OCI-LY1 (cell line): ENCODE measurements around the gene MRPL43.

Experiments used
- H2AFZ ChIP-seq: fragments of 200-600 bp; sonication (generic), shearing (Covaris generic); 2 replicates; pipeline ENCODE4 v1.6.0; 2014; ENCODE audit warnings: antibody characterized with exemption, mild to moderate bottlenecking, low read length
- H3F3A ChIP-seq: fragments of 200-600 bp; sonication (generic), shearing (Covaris generic); 2 replicates; pipeline ENCODE4 v1.6.0; 2014; ENCODE audit warnings: mild to moderate bottlenecking, antibody characterized with exemption, low read length, moderate library complexity; ENCODE audit not compliant: insufficient read depth
- H3K27ac ChIP-seq: fragments of 200-600 bp; sonication (generic); 2 replicates; pipeline ENCODE4 v1.5.1; 2014; ENCODE audit warnings: low read length, mixed run types, mild to moderate bottlenecking, low read depth; ENCODE audit not compliant: poor library complexity, severe bottlenecking
- H3K27me3 ChIP-seq: fragments of 200-600 bp; sonication (generic); 2 replicates; pipeline ENCODE4 v1.6.0; 2014; ENCODE audit warnings: antibody characterized with exemption, mild to moderate bottlenecking, low read length, moderate library complexity; ENCODE audit not compliant: insufficient read depth
- H3K36me3 ChIP-seq: fragments of 200-600 bp; sonication (generic); 2 replicates; pipeline ENCODE4 v1.6.1; 2014; ENCODE audit warnings: mild to moderate bottlenecking, antibody characterized with exemption, low read length, moderate library complexity, mixed read lengths; ENCODE audit not compliant: insufficient read depth
- H3K4me1 ChIP-seq: fragments of 200-600 bp; sonication (generic); 2 replicates; pipeline ENCODE4 v1.5.1; 2014; ENCODE audit warnings: mild to moderate bottlenecking, low read length, moderate library complexity; ENCODE audit not compliant: insufficient read depth, severe bottlenecking
- H3K4me2 ChIP-seq: fragments of 200-600 bp; sonication (generic), shearing (Covaris generic); 2 replicates; pipeline ENCODE4 v1.6.1; 2014; ENCODE audit warnings: low read length
- H3K4me3 ChIP-seq: fragments of 200-600 bp; sonication (generic); 2 replicates; pipeline ENCODE4 v1.5.1; 2014; ENCODE audit warnings: low read length, low read depth, mild to moderate bottlenecking, mixed read lengths; ENCODE audit not compliant: poor library complexity, severe bottlenecking
- H3K79me2 ChIP-seq: fragments of 200-600 bp; shearing (Covaris generic); 2 replicates; pipeline ENCODE4 v1.6.1; 2016; ENCODE audit warnings: mixed run types, low read length, mixed read lengths; ENCODE audit not compliant: insufficient read depth
- H3K9ac ChIP-seq: fragments of 200-600 bp; sonication (generic), shearing (Covaris generic); 2 replicates; pipeline ENCODE4 v1.6.1; 2014; ENCODE audit warnings: mild to moderate bottlenecking, low read length, mixed read lengths
- H3K9me2 ChIP-seq: fragments of 200-600 bp; sonication (generic), shearing (Covaris generic); 2 replicates; pipeline ENCODE4 v1.6.1; 2014; ENCODE audit warnings: low read depth, mild to moderate bottlenecking, low read length, mixed read lengths
- H3K9me3 ChIP-seq: fragments of 200-600 bp; shearing (Covaris generic); 2 replicates; pipeline ENCODE4 v1.6.1; 2014; ENCODE audit warnings: low read length, mixed read lengths
- H4K20me1 ChIP-seq: fragments of 200-600 bp; sonication (generic), shearing (Covaris generic); 2 replicates; pipeline ENCODE4 v1.6.0; 2016; ENCODE audit warnings: mild to moderate bottlenecking, low read length; ENCODE audit not compliant: insufficient read depth
- CTCF ChIP-seq: fragments of 200-600 bp; sonication (generic), shearing (Covaris generic); IDR thresholded peaks from 2 replicates; pipeline ENCODE4 v1.5.1; 2017; ENCODE audit warnings: mild to moderate bottlenecking, antibody characterized with exemption, low read length, moderate library complexity, mixed read lengths
- EZH2 ChIP-seq: fragments of 200-600 bp; sonication (generic), shearing (Covaris generic); IDR thresholded peaks from 2 replicates; pipeline ENCODE4 v1.8.0; 2017; ENCODE audit warnings: borderline replicate concordance, mixed run types, mild to moderate bottlenecking, antibody characterized with exemption, low read length, moderate library complexity, mixed read lengths

MRPL43 gene

GRCh38 chr10:101010329-101010728 lies 23.0 kb upstream of the MRPL43 start:
- Histone ChIP-seq H4K20me1 (no peaks in the 10 kb centered on the region), H3F3A (no peaks in the 10 kb centered on the region), H3K4me2 (no peak overlapping the region), H3K9me3 (no peaks in the 10 kb centered on the region), H3K36me3 (no peaks in the 10 kb centered on the region), H3K9ac (no peak overlapping the region), H3K4me1 (no peaks in the 10 kb centered on the region), H3K27me3 (no peaks in the 10 kb centered on the region), H3K27ac (no peak overlapping the region), H3K79me2 (no peaks in the 10 kb centered on the region), H3K4me3 (no peak overlapping the region), H2AFZ (no peak overlapping the region), H3K9me2 (no peaks in the 10 kb centered on the region)
- TF ChIP-seq EZH2, result no peak

- H3K9me3 ChIP-seq, result no peaks in the 10 kb centered on the region
- H3K4me3 ChIP-seq, result no peak overlapping the region
- H3K36me3 ChIP-seq, result no peaks in the 10 kb centered on the region
- no peaks in the 10 kb centered on the region for H3K79me2 ChIP-seq
- no peak overlapping the region for H3K4me2 ChIP-seq
- no peaks in the 10 kb centered on the region for H3K27me3 ChIP-seq
- H3K9ac ChIP-seq, result no peak overlapping the region
- no peaks in the 10 kb centered on the region for H3K4me1 ChIP-seq
- H2AFZ ChIP-seq, result no peak overlapping the region
- no peak for TF ChIP-seq CTCF
- TF ChIP-seq EZH2, result no peak
- no peak overlapping the region for H3K27ac ChIP-seq
- no peaks in the 10 kb centered on the region for H3F3A ChIP-seq
- H3K9me2 ChIP-seq, result no peaks in the 10 kb centered on the region
- H4K20me1 ChIP-seq, result no peaks in the 10 kb centered on the region
Observed at GRCh38 chr10:101008823-101009423, 21.6 kb upstream of the MRPL43 start.

- Histone ChIP-seq H4K20me1 (no peaks in the 10 kb centered on the region), H3F3A (no peaks in the 10 kb centered on the region), H3K27ac (no peak overlapping the region), H3K9me3 (no peaks in the 10 kb centered on the region), H3K9me2 (no peaks in the 10 kb centered on the region), H3K4me3 (no peak overlapping the region), H3K4me1 (no peaks in the 10 kb centered on the region), H3K9ac (no peak overlapping the region), H3K79me2 (no peaks in the 10 kb centered on the region), H3K4me2 (no peak overlapping the region), H3K27me3 (no peaks in the 10 kb centered on the region), H2AFZ (no peak overlapping the region), H3K36me3 (no peaks in the 10 kb centered on the region)
- TF ChIP-seq CTCF (no peak), EZH2 (no peak)
Observed at GRCh38 chr10:101007915-101008822, 20.9 kb upstream of the MRPL43 start.
